H9 (cell line): Measurements from ENCODE around the gene ATP2A2. TPM values are rescaled to one million over a fixed set of nuclear protein-coding genes. Genes with fewer than 3 reads are reported as not detected.

Experiments
- DNase-seq: peaks from one replicate; pipeline ENCODE4 v3.0.0-alpha.2; 2017
- H2AFZ ChIP-seq: one replicate; pipeline ENCODE4 v1.6.1; 2013; ENCODE audit warnings: mild to moderate bottlenecking, low read length, control low read depth, moderate library complexity
- H2AK5ac ChIP-seq: 2 replicates; pipeline ENCODE4 v1.6.1; 2013; ENCODE audit warnings: low read length, control low read depth, mixed read lengths; ENCODE audit not compliant: insufficient read length
- H2BK120ac ChIP-seq: one replicate; pipeline ENCODE4 v1.6.1; 2013; ENCODE audit warnings: low read depth, mild to moderate bottlenecking, low read length, control low read depth, inconsistent platforms; ENCODE audit not compliant: poor library complexity, severe bottlenecking
- H2BK12ac ChIP-seq: 2 replicates; pipeline ENCODE4 v1.6.1; 2013; ENCODE audit warnings: low read length, control low read depth, mixed read lengths, low read depth; ENCODE audit not compliant: insufficient read length
- H2BK15ac ChIP-seq: 2 replicates; pipeline ENCODE4 v1.6.1; 2013; ENCODE audit warnings: low read depth, low read length, control low read depth
- H2BK20ac ChIP-seq: one replicate; pipeline ENCODE4 v1.6.1; 2013; ENCODE audit warnings: low read depth, mild to moderate bottlenecking, low read length, control low read depth, inconsistent platforms; ENCODE audit not compliant: poor library complexity, severe bottlenecking
- H2BK5ac ChIP-seq: 2 replicates; pipeline ENCODE4 v1.6.1; 2013; ENCODE audit warnings: low read length, control low read depth, mixed read lengths; ENCODE audit not compliant: insufficient read length
- H3K14ac ChIP-seq: 2 replicates; pipeline ENCODE4 v1.6.1; 2013; ENCODE audit warnings: low read length, control low read depth; ENCODE audit not compliant: insufficient read depth
- H3K18ac ChIP-seq: 2 replicates; pipeline ENCODE4 v1.6.1; 2013; ENCODE audit warnings: low read depth, mild to moderate bottlenecking, mixed read lengths, low read length, control low read depth; ENCODE audit not compliant: insufficient read length
- H3K23ac ChIP-seq: 2 replicates; pipeline ENCODE4 v1.6.1; 2013; ENCODE audit warnings: low read length, control low read depth, mixed read lengths, low read depth; ENCODE audit not compliant: insufficient read length
- H3K23me2 ChIP-seq: 2 replicates; pipeline ENCODE4 v1.6.1; 2013; ENCODE audit warnings: low read depth, mild to moderate bottlenecking, mixed read lengths, low read length, control low read depth; ENCODE audit not compliant: insufficient read length, poor library complexity, severe bottlenecking
- H3K27ac ChIP-seq: 2 replicates; pipeline ENCODE4 v1.5.1; 2013; ENCODE audit warnings: low read length, control low read depth, mixed read lengths, low read depth; ENCODE audit not compliant: insufficient read length
- H3K27me3 ChIP-seq: 2 replicates; pipeline ENCODE4 v1.6.1; 2013; ENCODE audit warnings: low read length, control low read depth, inconsistent platforms; ENCODE audit not compliant: insufficient read depth
- H3K4ac ChIP-seq: 2 replicates; pipeline ENCODE4 v1.6.1; 2013; ENCODE audit warnings: low read depth, mild to moderate bottlenecking, control low read depth, inconsistent platforms, low read length, moderate library complexity
- H3K4me1 ChIP-seq: 2 replicates; pipeline ENCODE4 v1.6.1; 2013; ENCODE audit warnings: low read length, control low read depth, inconsistent platforms; ENCODE audit not compliant: insufficient read depth
- H3K4me2 ChIP-seq: 2 replicates; pipeline ENCODE4 v1.6.1; 2013; ENCODE audit warnings: low read length, control low read depth, mixed read lengths; ENCODE audit not compliant: insufficient read length, insufficient read depth
- H3K56ac ChIP-seq: 2 replicates; pipeline ENCODE4 v1.6.1; 2013; ENCODE audit warnings: low read depth, mild to moderate bottlenecking, mixed read lengths, low read length, control low read depth; ENCODE audit not compliant: insufficient read length
- H3K79me1 ChIP-seq: 2 replicates; pipeline ENCODE4 v1.6.1; 2013; ENCODE audit warnings: low read depth, mild to moderate bottlenecking, moderate library complexity, low read length, control low read depth, inconsistent platforms; ENCODE audit not compliant: insufficient read depth, poor library complexity, severe bottlenecking
- H3K79me2 ChIP-seq: 2 replicates; pipeline ENCODE4 v1.6.1; 2013; ENCODE audit warnings: low read length, control low read depth, inconsistent platforms; ENCODE audit not compliant: insufficient read depth
- H3K9ac ChIP-seq: 2 replicates; pipeline ENCODE4 v1.6.1; 2013; ENCODE audit warnings: low read length, control low read depth, mixed read lengths; ENCODE audit not compliant: insufficient read length; ENCODE audit errors: extremely low read depth
- H3K9me3 ChIP-seq: one replicate; pipeline ENCODE4 v1.6.1; 2013; ENCODE audit warnings: low read depth, low read length, inconsistent platforms; ENCODE audit not compliant: control insufficient read depth
- H3T11ph ChIP-seq: one replicate; pipeline ENCODE4 v1.6.1; 2013; ENCODE audit warnings: mild to moderate bottlenecking, low read length, control low read depth, inconsistent platforms
- H4K20me1 ChIP-seq: one replicate; pipeline ENCODE4 v1.6.1; 2013; ENCODE audit not compliant: control insufficient read depth, insufficient read length, insufficient read depth
- H4K5ac ChIP-seq: 2 replicates; pipeline ENCODE4 v1.6.1; 2013; ENCODE audit warnings: low read depth, mild to moderate bottlenecking, mixed read lengths, low read length, control low read depth; ENCODE audit not compliant: insufficient read length
- H4K8ac ChIP-seq: replicated peaks from 2 replicates; pipeline ENCODE4 v1.6.1; 2013; ENCODE audit warnings: low read length, control low read depth, mixed read lengths, low read depth; ENCODE audit not compliant: insufficient read length
- H4K91ac ChIP-seq: 2 replicates; pipeline ENCODE4 v1.6.1; 2013; ENCODE audit warnings: low read depth, mild to moderate bottlenecking, moderate library complexity, mixed read lengths, low read length, control low read depth; ENCODE audit not compliant: insufficient read length
- H3K27ac Mint-ChIP-seq, 3 experiments: 2 replicates in 2 of 3; 3 replicates in 1 of 3; pipeline ENCODE4 v1.8.0; 2020 to 2021; ENCODE audit warnings: mixed read lengths in 3 of 3, mild to moderate bottlenecking in 1 of 3, moderate library complexity in 1 of 3
- H3K27me3 Mint-ChIP-seq: 2 replicates; pipeline ENCODE4 v1.8.0; 2021; ENCODE audit warnings: low read depth, mild to moderate bottlenecking, moderate library complexity, mixed read lengths
- H3K36me3 Mint-ChIP-seq, 3 experiments: 2 replicates in 2 of 3; 3 replicates in 1 of 3; pipeline ENCODE4 v1.8.0; 2020 to 2021; ENCODE audit warnings: low read depth in 3 of 3, mixed read lengths in 3 of 3; ENCODE audit not compliant: insufficient read depth in 1 of 3
- H3K4me1 Mint-ChIP-seq, 2 experiments: 2 replicates each; pipeline ENCODE4 v1.8.0; 2020; ENCODE audit warnings: mixed read lengths in 2 of 2
- H3K4me3 Mint-ChIP-seq, 2 experiments: 2 replicates in 1 of 2; 3 replicates in 1 of 2; pipeline ENCODE4 v1.8.0; 2020 to 2021; ENCODE audit warnings: mild to moderate bottlenecking in 2 of 2, mixed read lengths in 2 of 2, moderate library complexity in 1 of 2
- H3K9me3 Mint-ChIP-seq, 2 experiments: 2 replicates in 1 of 2; 3 replicates in 1 of 2; pipeline ENCODE4 v1.8.0; 2020; ENCODE audit warnings: mild to moderate bottlenecking in 2 of 2, mixed read lengths in 2 of 2, moderate library complexity in 1 of 2
- WGBS: extraction: QIAGEN DNeasy Blood & Tissue Kit; methylation state at CpG from one replicate; pipeline ENCODE4 v1.1.7; 2013; ENCODE audit warnings: missing lambda C conversion rate, low lambda C conversion rate, mixed read lengths; ENCODE audit not compliant: insufficient read length; ENCODE audit errors: extremely low coverage; 5-methylcytosine and 5-hydroxymethylcytosine counted together
- total RNA-seq: library from RNA; stranded (reverse); gene quantifications from 2 replicates; pipeline ENCODE4 v1.2.1, GENCODE V29; 2021
- TF ChIP-seq, protein P1 (sequence below): fragments of 200-600 bp; sonication (generic); conservative IDR thresholded peaks from 3 replicates; pipeline ENCODE4 v1.8.0; 2021; ENCODE audit warnings: antibody characterized with exemption, mild to moderate bottlenecking

ATP2A2 gene
- total RNA-seq, 1 experiment from 2014 or later: 257 TPM

GRCh38 chr12:110314308-110314707, 33.3 kb downstream of the ATP2A2 start:
- H3K4me1 Mint-ChIP-seq: peaks cover 0 to 4% of the 10 kb centered on the region in 2 experiments; a peak in 1 of 4 replicates
- Histone ChIP-seq H2BK15ac (no peak overlapping the region), H3K23ac (no peak overlapping the region), H3K9ac (no peak overlapping the region), H3K27me3 (no peaks in the 10 kb centered on the region), H2BK20ac (no peak overlapping the region), H3K9me3 (no peaks in the 10 kb centered on the region), H2AFZ (no peak overlapping the region), H3K14ac (no peak overlapping the region), H2AK5ac (no peak overlapping the region), H3K79me1 (peaks cover 9% of the 10 kb centered on the region), H3T11ph (no peak overlapping the region), H4K8ac (no peak overlapping the region), H3K4ac (no peak overlapping the region), H3K4me2 (no peak overlapping the region), H3K79me2 (peaks cover 12% of the 10 kb centered on the region; the same call in 1 of the 2 replicates), H3K27ac (no peak overlapping the region), H4K5ac (no peak overlapping the region), H3K23me2 (no peaks in the 10 kb centered on the region), H4K91ac (no peak overlapping the region), H2BK120ac (no peak overlapping the region), H2BK5ac (no peak overlapping the region), H2BK12ac (no peak overlapping the region), H3K4me1 (no peaks in the 10 kb centered on the region), H3K56ac (no peak overlapping the region), H3K18ac (no peak overlapping the region), H4K20me1 (no peaks in the 10 kb centered on the region)
- WGBS: no CpG with 5 or more reads among the region's 2 CpGs
- no peaks in the 10 kb centered on the region for H3K9me3 Mint-ChIP-seq
- TF ChIP-seq, protein P1, sequence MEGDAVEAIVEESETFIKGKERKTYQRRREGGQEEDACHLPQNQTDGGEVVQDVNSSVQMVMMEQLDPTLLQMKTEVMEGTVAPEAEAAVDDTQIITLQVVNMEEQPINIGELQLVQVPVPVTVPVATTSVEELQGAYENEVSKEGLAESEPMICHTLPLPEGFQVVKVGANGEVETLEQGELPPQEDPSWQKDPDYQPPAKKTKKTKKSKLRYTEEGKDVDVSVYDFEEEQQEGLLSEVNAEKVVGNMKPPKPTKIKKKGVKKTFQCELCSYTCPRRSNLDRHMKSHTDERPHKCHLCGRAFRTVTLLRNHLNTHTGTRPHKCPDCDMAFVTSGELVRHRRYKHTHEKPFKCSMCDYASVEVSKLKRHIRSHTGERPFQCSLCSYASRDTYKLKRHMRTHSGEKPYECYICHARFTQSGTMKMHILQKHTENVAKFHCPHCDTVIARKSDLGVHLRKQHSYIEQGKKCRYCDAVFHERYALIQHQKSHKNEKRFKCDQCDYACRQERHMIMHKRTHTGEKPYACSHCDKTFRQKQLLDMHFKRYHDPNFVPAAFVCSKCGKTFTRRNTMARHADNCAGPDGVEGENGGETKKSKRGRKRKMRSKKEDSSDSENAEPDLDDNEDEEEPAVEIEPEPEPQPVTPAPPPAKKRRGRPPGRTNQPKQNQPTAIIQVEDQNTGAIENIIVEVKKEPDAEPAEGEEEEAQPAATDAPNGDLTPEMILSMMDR: no peak
- DNase-seq: no peak
- no peak overlapping the region for H3K4me3 Mint-ChIP-seq
- peaks cover 20 to 55% (median 47%) of the 10 kb centered on the region in 3 experiments; a peak in 6 of 7 replicates for H3K36me3 Mint-ChIP-seq
- H3K27me3 Mint-ChIP-seq: no peaks in the 10 kb centered on the region
- no peak overlapping the region for H3K27ac Mint-ChIP-seq
